ENCODE results near the gene SLC34A3.

DNA sequence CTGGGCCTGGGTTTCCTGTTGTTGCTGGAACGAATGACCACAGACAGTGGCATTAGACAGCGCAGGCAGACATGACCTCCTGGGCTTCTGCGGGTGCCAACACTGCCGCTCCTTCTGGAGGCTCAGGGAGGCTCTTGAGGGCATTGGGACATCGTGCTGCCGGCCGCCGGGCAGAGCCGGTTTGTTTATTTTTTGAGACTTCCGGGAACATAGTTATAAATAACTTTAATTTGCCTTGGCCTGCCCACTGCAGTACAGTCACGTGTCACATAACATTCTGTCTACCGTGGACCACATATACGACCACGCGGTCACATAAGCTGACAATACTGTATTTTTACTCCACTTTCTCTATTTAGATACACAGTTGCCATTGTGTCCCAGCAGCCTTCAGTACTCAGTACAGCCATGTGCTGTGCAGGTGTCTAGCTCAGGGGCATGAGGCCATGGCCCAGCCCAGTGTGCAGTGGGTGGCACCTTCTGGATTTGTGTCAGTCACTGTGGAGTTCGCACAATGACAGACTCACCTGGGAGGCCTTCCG, 38.6 kb downstream of the SLC34A3 start:
- TF ChIP-seq, protein P1, sequence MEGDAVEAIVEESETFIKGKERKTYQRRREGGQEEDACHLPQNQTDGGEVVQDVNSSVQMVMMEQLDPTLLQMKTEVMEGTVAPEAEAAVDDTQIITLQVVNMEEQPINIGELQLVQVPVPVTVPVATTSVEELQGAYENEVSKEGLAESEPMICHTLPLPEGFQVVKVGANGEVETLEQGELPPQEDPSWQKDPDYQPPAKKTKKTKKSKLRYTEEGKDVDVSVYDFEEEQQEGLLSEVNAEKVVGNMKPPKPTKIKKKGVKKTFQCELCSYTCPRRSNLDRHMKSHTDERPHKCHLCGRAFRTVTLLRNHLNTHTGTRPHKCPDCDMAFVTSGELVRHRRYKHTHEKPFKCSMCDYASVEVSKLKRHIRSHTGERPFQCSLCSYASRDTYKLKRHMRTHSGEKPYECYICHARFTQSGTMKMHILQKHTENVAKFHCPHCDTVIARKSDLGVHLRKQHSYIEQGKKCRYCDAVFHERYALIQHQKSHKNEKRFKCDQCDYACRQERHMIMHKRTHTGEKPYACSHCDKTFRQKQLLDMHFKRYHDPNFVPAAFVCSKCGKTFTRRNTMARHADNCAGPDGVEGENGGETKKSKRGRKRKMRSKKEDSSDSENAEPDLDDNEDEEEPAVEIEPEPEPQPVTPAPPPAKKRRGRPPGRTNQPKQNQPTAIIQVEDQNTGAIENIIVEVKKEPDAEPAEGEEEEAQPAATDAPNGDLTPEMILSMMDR (IDR thresholded peaks at IDR 0.05): no peak
- TF ChIP-seq EZH2 (IDR thresholded peaks at IDR 0.05): no peak
- TF ChIP-seq EZH2phosphoT487 (IDR thresholded peaks at IDR 0.05): no peak

Data from neural progenitor cell (in vitro differentiated cells).